Measurements from ENCODE around the gene GALNS. TPM values are rescaled to one million over a fixed set of nuclear protein-coding genes. Genes with fewer than 3 reads are reported as not detected.

Gene GALNS
- total RNA-seq, 1 experiment from 2014 or later = 81.6 TPM

- H3K4me1 ChIP-seq (ENCODE audit: control insufficient read depth, insufficient read depth, low read length) = peaks cover 5% of the 10 kb centered on the region
- H3K27me3 ChIP-seq (ENCODE audit: control insufficient read depth, insufficient read depth, low read length) = no peaks in the 10 kb centered on the region
- no peak overlapping the region for H3K27ac ChIP-seq (ENCODE audit: low read length)
- ChIA-PET POLR2A (no interaction called here), CTCF (interaction anchor here (0.5 kb wide), 1 partner anchor 106 kb away, joined by 7 read pairs; no protein-coding TSS in a partner anchor)
- ATAC-seq (no peak), DNase-seq (ENCODE audit: low read depth, low spot score) (no peak)
- H3K36me3 ChIP-seq (ENCODE audit: control insufficient read depth, insufficient read depth, low read length) = peaks cover 4% of the 10 kb centered on the region; the same call in 1 of the 2 replicates
- intact Hi-C loops (cut with micrococcal nuclease; ENCODE audit: unreplicated experiment) = loop anchor here (10.0 kb wide), 1 partner anchor 350 kb away; no protein-coding TSS in a partner anchor
- no TSS peak for BruUV-seq (replicated peaks)
- no peaks in the 10 kb centered on the region for H3K9me3 ChIP-seq (ENCODE audit: control insufficient read depth, insufficient read depth, low read depth, low read length)
- TF ChIP-seq SIN3A (IDR thresholded peaks at IDR 0.05; ENCODE audit: borderline replicate concordance, insufficient read depth, low read depth, low read length) (no peak), REST (IDR thresholded peaks at IDR 0.05; ENCODE audit: insufficient read depth in 1 of 2, low read depth in 2 of 2, low read length in 1 of 2) (no peak), TCF7L2 (IDR thresholded peaks at IDR 0.05; ENCODE audit: low read depth, low read length) (no peak), POLR2AphosphoS5 (IDR thresholded peaks at IDR 0.05; ENCODE audit: low read depth, low read length) (no peak; the same call in 1 of the 2 replicates), CTCF (IDR thresholded peaks at IDR 0.05) (no peak)
- H3K4me3 ChIP-seq (ENCODE audit: low read depth in 2 of 2, low read length in 2 of 2) = no peak overlapping the region
- in situ Hi-C loops (cut with HindIII; ENCODE audit: low pct_unique_long_range_greater_than_20kb, low sequenced_read_pairs) = no loop called here
Measured at GRCh38 chr16:88815227-88815626, 41.5 kb downstream of the GALNS start.

GRCh38 chr16:88814144-88814502 is 42.6 kb downstream of the GALNS start:
- DNase-seq (ENCODE audit: low read depth, low spot score) = no peak
- ChIA-PET POLR2A (no interaction called here), CTCF (interaction anchor here (0.6 kb wide), 1 partner anchor 29 kb away, joined by 12 read pairs; no protein-coding TSS in a partner anchor)
- BruUV-seq (replicated peaks) = no TSS peak
- intact Hi-C loops (cut with micrococcal nuclease; ENCODE audit: unreplicated experiment) = loop anchor here (10.0 kb wide), 1 partner anchor 351 kb away; no protein-coding TSS in a partner anchor
- Histone ChIP-seq H3K27me3 (ENCODE audit: control insufficient read depth, insufficient read depth, low read length) (no peaks in the 10 kb centered on the region), H3K4me3 (ENCODE audit: low read depth in 2 of 2, low read length in 2 of 2) (no peak overlapping the region), H3K36me3 (ENCODE audit: control insufficient read depth, insufficient read depth, low read length) (peaks cover 4% of the 10 kb centered on the region; the same call in 1 of the 2 replicates), H3K4me1 (ENCODE audit: control insufficient read depth, insufficient read depth, low read length) (peaks cover 16% of the 10 kb centered on the region), H3K27ac (ENCODE audit: low read length) (no peak overlapping the region), H3K9me3 (ENCODE audit: control insufficient read depth, insufficient read depth, low read depth, low read length) (no peaks in the 10 kb centered on the region)
- ATAC-seq = no peak
- in situ Hi-C loops (cut with HindIII; ENCODE audit: low pct_unique_long_range_greater_than_20kb, low sequenced_read_pairs) = no loop called here
- no peak for TF ChIP-seq REST (IDR thresholded peaks at IDR 0.05; ENCODE audit: insufficient read depth in 1 of 2, low read depth in 2 of 2, low read length in 1 of 2)
- TF ChIP-seq POLR2AphosphoS5 (IDR thresholded peaks at IDR 0.05; ENCODE audit: low read depth, low read length) = no peak; the same call in 1 of the 2 replicates
- no peak for TF ChIP-seq SIN3A (IDR thresholded peaks at IDR 0.05; ENCODE audit: borderline replicate concordance, insufficient read depth, low read depth, low read length)
- no peak for TF ChIP-seq CTCF (IDR thresholded peaks at IDR 0.05)
- no peak for TF ChIP-seq TCF7L2 (IDR thresholded peaks at IDR 0.05; ENCODE audit: low read depth, low read length)

All from Panc1 (cell line).